HS-27A (cell line): ENCODE data around the gene SLIT3.

Experiments used
- DNase-seq: peaks from one replicate; pipeline ENCODE4 v3.0.0-alpha.2; 2012; ENCODE audit warnings: low read depth, missing footprints

Gene SLIT3

GRCh38 chr5:168793841-168794837, 506.8 kb downstream of the SLIT3 start:
- no peak for DNase-seq

DNA sequence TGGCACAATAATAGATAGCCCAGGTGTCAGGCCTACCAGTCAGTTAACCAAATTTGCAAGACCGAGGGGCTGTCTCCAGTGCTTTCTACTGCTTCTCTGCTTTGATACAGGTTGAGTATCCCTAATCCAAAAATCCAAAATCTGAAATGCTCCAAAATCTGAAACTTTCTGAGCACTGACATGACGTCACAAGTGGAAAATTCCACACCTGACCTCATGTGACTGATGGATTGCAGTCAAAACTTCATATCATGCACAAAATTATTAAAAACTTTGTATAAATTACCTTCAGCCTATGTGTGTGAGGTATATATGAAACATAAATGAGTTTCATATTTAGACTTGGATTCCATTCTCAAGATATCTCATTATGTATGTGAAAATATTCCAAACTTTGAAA, 508.3 kb downstream of the SLIT3 start:
- no peak for DNase-seq

DNA sequence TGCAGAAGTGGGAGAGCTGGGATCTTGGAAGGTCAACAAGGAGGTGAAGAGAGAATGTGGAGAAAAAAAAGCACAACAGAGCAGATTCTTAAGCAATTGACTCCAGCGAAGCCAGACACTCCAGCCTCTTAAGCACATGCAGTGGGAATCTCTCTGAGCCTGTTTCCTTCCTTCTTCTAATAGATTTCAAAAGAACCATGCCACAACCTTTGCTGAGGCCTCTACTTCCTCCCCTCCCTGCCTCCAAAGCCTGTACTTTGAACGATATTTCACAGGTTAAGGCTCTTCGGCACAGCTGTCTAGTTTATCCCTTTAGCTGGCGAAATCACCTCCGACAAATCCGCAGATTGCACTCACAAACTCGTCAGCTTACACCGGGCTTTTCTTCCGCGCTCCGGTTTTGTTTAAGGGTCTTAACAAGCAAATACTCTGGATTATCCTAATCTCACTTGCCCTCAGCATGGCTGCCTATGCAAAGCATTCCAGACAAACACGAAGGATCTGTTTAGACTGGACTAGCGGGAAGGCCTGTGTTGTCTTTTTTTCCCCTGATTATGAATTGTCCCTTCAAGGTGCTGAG, 510.2 kb downstream of the SLIT3 start:
- DNase-seq = no peak

- no peak for DNase-seq
Measured at GRCh38 chr5:168790002-168790635, 510.8 kb downstream of the SLIT3 start.

DNA sequence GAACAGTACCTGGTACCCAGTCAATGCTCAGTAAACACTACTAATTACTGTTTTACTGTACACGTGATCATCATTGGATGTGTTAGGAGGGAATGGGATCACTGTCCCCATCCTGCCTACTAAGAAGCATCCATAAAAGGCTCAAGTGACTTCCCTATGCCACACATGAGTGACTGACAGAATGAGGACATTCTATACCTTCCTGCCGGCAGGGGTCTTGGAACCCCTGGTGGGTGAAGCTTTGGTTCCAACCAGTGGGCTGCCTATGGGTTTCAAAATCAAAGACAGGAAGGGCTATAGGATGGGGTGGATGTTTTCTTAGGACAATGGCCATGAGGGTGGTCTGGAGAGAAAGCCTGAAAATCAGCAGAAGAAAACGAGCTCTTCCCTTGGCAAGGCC, 512.2 kb downstream of the SLIT3 start:
- no peak for DNase-seq

DNA sequence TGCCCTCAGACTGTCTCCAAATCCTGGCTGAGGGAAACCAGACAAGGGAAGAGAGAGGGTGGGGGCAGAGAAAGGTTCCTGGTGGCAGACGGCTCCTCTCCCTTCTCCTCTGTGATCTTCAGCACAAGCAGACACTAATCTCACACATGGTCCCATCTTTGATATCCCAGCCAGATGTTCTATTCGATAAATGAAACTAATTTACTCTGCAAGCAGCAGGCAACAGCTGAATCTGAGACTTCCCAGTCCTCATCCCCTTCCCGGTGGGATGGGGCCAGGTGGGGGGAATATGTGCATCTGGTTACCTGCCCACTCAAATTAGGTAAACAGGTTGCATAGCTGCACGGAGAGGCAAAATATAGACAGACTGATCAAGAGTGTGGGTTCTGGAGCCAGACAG, 512.8 kb downstream of the SLIT3 start:
- DNase-seq = no peak

DNA sequence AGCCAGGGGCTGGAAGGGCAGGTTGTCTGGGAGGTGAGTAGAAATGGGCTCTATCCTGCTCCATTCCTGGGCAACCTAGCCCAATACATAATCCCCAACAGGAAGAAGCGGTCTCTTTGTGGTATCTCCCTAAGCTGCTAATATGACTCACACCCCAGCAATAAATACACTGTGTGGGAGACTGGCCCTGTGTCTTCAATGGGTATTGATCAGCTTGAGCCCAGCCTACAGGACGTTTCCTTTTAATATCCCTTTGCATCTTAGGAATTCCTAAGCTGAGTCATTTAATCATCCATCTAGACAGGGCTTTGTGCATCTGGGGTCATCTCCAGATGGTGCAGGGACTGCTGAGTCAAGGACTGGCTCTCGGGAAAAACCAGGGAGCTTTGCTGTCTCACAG, 514.8 kb downstream of the SLIT3 start:
- no peak for DNase-seq

DNA sequence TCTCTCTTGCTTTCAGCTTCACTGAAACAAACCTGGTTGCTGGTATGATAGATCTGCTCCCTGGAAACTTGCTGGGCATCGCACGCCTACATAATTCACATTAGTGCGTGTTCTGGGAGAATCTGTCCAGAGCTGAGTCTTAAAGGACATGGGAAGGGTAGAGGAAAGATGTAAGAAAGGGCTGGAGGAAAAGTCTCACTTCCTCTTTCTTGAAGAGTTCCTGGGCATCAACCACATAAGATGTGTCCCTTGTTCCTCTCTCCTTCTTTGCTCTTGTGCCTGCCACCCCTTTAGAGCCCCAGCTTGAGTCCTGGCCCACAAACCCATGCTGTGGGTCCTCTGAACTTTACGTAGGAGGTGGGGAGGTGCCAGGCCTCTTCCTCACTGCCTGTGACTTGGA, 516.5 kb downstream of the SLIT3 start:
- no peak for DNase-seq

- DNase-seq = no peak
Measured at GRCh38 chr5:168781941-168782571, 518.9 kb downstream of the SLIT3 start.

DNA sequence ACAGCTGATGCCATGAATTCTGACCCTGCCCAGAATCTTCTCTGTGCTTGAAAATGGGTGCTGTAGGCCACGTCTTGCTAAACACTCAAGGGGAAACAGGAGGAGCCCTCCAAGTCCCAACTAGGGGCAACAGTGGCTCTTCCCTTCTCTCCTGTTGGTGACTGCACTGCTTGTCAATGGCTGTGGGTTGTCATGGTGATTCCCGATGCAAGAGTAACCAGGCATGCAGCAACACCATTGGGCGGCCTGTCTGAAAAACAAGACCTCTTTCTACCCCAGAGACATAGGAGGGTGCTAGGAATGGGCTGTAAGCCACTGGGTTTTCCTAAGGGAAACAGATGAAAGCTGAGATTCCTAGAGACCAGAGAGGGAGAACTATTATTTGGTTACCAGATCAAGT, 520.1 kb downstream of the SLIT3 start:
- DNase-seq = no peak

- DNase-seq = no peak
Measured at GRCh38 chr5:168779333-168779732, 521.6 kb downstream of the SLIT3 start.

DNA sequence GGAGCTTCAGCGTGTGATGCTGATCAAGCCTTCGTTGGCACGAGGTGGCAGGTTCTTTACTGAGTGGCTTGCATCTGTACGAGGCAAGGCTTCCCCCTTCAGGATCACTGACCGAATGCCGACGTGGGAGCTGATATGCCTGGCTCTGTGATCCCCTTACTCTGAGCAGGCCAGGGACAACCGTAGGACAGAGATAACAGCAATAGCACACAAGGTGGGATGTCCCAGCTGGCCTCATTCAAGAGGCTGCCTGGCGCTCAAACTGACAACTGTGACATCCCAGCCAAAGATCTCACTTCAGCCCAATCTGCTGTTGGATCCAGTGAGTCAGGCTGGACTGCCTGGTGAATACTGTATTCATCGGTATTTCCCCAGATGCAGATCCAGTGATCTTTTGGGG, 522.4 kb downstream of the SLIT3 start:
- DNase-seq = no peak

GRCh38 chr5:168777651-168778050, 523.3 kb downstream of the SLIT3 start:
- no peak for DNase-seq

- DNase-seq = no peak
Measured at GRCh38 chr5:168776070-168776469, 524.9 kb downstream of the SLIT3 start.

DNA sequence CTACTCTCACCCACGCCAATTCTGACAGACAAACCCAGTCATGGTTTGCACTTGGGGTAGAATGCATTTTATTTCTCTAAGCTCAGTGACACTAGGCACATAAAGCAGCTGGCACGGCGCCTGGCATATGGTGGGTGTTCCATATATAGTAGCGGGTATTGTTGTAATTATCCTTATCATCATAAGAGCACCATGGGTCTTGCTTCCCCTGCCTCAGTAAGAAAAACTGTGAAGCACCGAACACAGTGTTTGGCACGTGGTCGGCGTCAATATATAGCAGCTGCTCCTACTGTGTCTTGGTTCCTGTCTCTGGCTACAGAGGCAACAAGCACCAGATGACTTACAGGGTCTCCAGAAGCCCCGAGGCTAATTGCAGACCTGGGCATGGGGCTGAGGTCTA, 527.7 kb downstream of the SLIT3 start:
- no peak for DNase-seq

DNA sequence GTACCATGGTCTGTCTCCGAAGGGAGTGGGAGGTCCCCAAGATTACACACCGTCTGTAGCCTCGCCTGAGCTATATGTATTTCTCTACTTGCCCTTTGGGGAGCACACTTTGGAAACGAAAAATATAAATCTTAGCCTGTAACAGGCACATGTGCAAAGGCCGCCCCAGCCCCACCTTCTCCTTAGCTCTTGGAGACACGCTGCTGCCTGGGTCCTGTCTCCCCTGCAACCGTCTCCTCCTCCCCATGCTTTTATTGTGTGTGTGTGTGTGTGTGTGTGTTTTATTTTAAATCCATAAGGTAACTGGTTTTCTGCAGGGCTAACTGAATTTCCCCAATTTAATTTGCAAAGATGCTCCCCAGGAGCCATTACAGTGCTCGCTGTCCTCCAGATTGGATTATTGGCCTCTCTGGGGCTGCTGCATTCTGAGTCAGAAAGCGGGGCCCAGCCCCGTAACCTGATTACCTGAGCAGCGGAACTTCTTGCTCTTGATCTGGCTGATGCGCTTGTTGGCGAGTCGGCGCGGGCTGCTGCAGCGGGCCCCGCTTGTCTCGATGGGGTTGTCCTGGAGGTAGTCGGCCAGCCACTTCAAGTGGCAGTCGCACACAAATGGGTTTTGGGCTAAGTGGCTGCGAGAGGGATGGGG, 528.5 kb downstream of the SLIT3 start:
- no peak for DNase-seq

DNA sequence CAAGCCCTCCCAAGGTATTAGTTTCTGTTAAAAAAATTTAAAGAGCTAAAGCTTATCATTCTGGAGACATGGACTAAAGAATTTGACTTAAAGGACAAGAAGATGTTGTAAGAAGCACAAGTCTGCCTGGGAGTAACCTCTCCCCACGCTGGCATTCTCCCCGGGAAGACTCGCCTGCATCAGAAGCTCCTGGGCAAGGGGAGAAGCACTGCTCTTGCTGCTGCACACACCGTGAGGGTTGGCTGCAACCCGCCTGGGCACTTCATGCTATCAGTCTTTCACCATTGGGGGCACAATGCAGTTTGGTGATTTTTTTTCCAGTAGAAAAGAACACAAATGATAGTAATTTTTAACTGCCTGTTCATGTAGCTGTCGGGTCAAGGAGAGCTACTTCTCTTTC, 529.3 kb downstream of the SLIT3 start:
- no peak for DNase-seq

DNA sequence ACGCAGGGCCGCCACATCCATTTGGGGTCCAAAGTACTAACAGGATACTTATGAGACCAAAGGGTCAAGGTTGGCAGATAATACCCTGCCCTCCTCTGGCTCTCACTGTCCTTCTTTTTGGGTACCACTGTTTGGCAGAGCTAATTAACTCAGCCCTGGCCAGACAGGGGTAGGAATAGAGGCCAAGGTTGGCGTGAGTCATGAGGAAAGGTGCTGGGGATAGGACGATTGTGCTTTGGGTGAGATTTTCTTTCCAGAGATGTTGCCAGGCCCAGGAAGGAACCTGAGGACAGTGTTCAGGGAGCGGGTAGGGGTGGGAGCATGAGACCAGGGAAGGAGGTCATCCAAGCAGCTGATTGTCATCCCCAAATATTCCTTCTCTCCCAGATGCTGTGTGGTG, 529.9 kb downstream of the SLIT3 start:
- DNase-seq = no peak

DNA sequence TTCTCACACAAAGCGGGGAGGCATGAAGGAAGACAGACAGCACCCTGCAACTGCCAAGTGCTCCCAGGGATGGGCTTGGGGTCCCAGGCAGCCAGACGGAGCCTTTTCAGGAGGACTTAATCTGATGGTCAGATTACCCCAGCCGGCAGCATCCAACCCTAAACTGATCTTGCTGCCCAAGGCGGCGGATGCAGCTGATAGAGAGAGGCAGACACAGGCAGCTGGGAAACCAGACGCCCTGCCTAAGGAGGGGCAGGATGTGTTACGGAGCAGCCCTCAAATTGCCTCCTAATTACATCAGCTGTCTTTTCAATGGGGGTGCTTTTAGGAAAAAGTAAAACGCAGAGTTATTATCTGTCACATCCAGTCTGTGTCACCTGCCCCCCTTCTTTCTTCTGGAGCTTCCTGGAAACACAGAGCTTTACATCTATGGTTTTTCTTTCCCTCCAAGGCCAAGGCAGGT, 530.9 kb downstream of the SLIT3 start:
- DNase-seq = no peak

DNA sequence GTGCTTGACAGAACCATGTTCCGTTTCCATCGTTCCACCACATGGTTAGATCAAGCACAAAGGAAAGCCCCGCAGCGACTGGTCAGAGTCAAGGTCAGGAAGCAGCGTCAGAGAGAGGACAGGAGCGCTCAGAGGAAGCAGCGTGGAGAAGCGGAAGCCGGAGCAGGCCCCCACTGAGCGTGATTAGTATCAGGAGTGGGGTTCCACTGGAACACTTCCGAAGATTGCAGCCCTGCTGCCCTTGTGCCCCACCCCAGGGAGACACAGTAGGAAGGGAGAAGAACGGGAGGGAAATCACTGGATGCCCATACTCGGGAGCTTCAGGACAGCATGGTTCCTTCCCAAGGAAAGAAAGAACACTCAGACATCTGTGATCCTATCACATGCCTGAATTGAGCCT, 532.8 kb downstream of the SLIT3 start:
- no peak for DNase-seq

- no peak for DNase-seq
Measured at GRCh38 chr5:168766426-168766700, 534.6 kb downstream of the SLIT3 start.
